DOHH2 (cell line): ENCODE data around the gene CARD8.

ENCODE experiments used
- H3F3A ChIP-seq: fragments of 200-600 bp; sonication (generic), shearing (Covaris generic); 2 replicates; pipeline ENCODE4 v1.6.0; 2016; ENCODE audit warnings: antibody characterized with exemption, mild to moderate bottlenecking; ENCODE audit not compliant: control insufficient read depth, insufficient read depth
- H3K27ac ChIP-seq: fragments of 200-600 bp; sonication (generic); 2 replicates; pipeline ENCODE4 v1.5.1; 2014; ENCODE audit warnings: low read depth, mild to moderate bottlenecking, low read length, moderate library complexity
- H3K27me3 ChIP-seq: fragments of 200-600 bp; sonication (generic); 2 replicates; pipeline ENCODE4 v1.6.1; 2014; ENCODE audit warnings: mild to moderate bottlenecking, low read length, mixed read lengths; ENCODE audit not compliant: control insufficient read depth
- H3K36me3 ChIP-seq: fragments of 200-600 bp; sonication (generic); 2 replicates; pipeline ENCODE4 v1.6.1; 2014; ENCODE audit warnings: mild to moderate bottlenecking, low read length, moderate library complexity, mixed read lengths; ENCODE audit not compliant: control insufficient read depth
- H3K4me1 ChIP-seq: fragments of 200-600 bp; sonication (generic); 2 replicates; pipeline ENCODE4 v1.6.1; 2014; ENCODE audit warnings: mild to moderate bottlenecking, low read length, mixed read lengths; ENCODE audit not compliant: control insufficient read depth
- H3K4me2 ChIP-seq: fragments of 200-600 bp; sonication (generic); 2 replicates; pipeline ENCODE4 v1.6.0; 2014; ENCODE audit warnings: mild to moderate bottlenecking, low read length, moderate library complexity
- H3K4me3 ChIP-seq: fragments of 200-600 bp; sonication (generic); 2 replicates; pipeline ENCODE4 v1.5.1; 2014; ENCODE audit warnings: mild to moderate bottlenecking, low read length, mixed read lengths
- H3K79me2 ChIP-seq: fragments of 200-600 bp; sonication (generic); 2 replicates; pipeline ENCODE4 v1.6.1; 2014; ENCODE audit warnings: mild to moderate bottlenecking, low read length, mixed read lengths; ENCODE audit not compliant: control insufficient read depth
- H3K9me2 ChIP-seq: fragments of 200-600 bp; sonication (generic); replicated peaks from 2 replicates; pipeline ENCODE4 v1.6.1; 2014; ENCODE audit warnings: mild to moderate bottlenecking, low read length, mixed read lengths; ENCODE audit not compliant: control insufficient read depth
- H3K9me3 ChIP-seq: fragments of 200-600 bp; sonication (generic); 2 replicates; pipeline ENCODE4 v1.6.1; 2014; ENCODE audit warnings: antibody characterized with exemption, low read length, mixed read lengths; ENCODE audit not compliant: control insufficient read depth, insufficient read depth
- H4K20me1 ChIP-seq: fragments of 200-600 bp; sonication (generic); 2 replicates; pipeline ENCODE4 v1.6.0; 2014; ENCODE audit warnings: low read depth, mild to moderate bottlenecking, antibody characterized with exemption, low read length, moderate library complexity; ENCODE audit not compliant: control insufficient read depth, insufficient read depth
- EZH2phosphoT487 ChIP-seq: fragments of 200-600 bp; sonication (generic); IDR thresholded peaks from 2 replicates; pipeline ENCODE4 v1.6.1; 2017; ENCODE audit warnings: borderline replicate concordance, mild to moderate bottlenecking, antibody characterized with exemption, low read length, moderate library complexity, mixed read lengths
- TF ChIP-seq, protein P1 (sequence below): fragments of 200-600 bp; sonication (generic); IDR thresholded peaks from one replicate; pipeline ENCODE4 v1.5.1; 2014; ENCODE audit warnings: antibody characterized with exemption, mild to moderate bottlenecking, low read depth, low read length; ENCODE audit not compliant: poor library complexity, severe bottlenecking

Gene CARD8

DNA sequence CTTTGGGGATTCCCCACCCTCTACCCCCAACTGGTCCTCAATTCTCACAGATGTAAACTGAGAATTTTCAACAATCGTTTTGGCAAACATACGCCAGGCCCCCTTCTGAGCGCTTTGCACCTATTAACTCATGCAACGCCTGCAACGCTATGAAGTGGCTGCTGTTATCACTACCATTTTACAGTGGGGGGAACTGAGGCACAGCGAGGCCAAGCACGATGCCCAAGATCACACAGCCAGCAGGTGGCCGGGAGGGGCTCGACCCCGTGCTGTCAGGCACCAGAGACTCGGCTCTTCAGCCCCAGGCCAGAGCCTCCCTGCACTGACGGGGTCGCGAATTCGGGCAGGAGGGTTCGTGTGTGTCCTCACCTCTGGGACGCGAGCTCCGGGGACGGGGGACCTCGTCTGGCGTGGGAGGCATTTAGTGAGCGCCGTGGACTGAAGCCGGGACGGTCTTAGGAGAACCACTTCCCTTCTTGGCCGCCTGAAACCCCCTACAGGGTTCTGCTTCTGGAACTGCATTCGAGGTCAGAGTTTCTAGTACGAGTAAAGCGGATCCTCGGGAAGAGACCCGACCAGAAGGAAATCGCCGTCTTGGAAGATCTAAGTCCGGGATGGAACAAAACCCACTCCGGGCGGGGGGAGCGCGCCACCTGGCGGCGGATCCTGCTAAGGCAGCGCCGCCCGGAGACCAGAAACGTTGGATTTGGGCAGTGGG is 35.2 kb upstream of the CARD8 start:
- Histone ChIP-seq H3K36me3 (no peaks in the 10 kb centered on the region), H3K9me3 (no peaks in the 10 kb centered on the region), H3K4me1 (peaks cover 5% of the 10 kb centered on the region), H3K79me2 (no peaks in the 10 kb centered on the region), H3F3A (no peaks in the 10 kb centered on the region), H3K4me2 (peak overlapping the region; percentile 90), H3K27me3 (peaks cover 12% of the 10 kb centered on the region), H3K4me3 (peak overlapping the region; percentile 70), H3K9me2 (no peaks in the 10 kb centered on the region), H4K20me1 (no peaks in the 10 kb centered on the region), H3K27ac (no peak overlapping the region)
- TF ChIP-seq EZH2phosphoT487 = no peak
- TF ChIP-seq, protein P1, sequence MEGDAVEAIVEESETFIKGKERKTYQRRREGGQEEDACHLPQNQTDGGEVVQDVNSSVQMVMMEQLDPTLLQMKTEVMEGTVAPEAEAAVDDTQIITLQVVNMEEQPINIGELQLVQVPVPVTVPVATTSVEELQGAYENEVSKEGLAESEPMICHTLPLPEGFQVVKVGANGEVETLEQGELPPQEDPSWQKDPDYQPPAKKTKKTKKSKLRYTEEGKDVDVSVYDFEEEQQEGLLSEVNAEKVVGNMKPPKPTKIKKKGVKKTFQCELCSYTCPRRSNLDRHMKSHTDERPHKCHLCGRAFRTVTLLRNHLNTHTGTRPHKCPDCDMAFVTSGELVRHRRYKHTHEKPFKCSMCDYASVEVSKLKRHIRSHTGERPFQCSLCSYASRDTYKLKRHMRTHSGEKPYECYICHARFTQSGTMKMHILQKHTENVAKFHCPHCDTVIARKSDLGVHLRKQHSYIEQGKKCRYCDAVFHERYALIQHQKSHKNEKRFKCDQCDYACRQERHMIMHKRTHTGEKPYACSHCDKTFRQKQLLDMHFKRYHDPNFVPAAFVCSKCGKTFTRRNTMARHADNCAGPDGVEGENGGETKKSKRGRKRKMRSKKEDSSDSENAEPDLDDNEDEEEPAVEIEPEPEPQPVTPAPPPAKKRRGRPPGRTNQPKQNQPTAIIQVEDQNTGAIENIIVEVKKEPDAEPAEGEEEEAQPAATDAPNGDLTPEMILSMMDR = peak; percentile 97

DNA sequence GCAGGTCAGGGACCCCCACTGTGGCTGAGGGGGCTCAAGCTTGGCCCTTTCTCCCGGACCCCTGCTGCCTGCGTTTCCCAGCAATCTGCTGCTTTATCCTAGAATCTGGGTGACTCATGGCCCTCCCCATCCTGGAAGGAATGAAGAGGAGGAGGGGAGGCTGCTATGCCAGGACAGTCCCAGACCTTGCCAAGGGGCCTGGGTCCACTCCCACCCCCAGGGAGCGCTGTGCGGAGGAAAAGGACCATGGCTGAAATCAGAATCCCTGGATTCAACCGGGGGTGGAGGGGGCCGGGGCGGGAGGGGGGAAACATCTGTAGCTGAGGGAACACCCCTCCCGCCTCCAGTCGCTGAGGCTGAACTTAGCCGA is 34.7 kb upstream of the CARD8 start:
- Histone ChIP-seq H3K79me2 (no peaks in the 10 kb centered on the region), H3K9me3 (no peaks in the 10 kb centered on the region), H3K27me3 (peaks cover 15% of the 10 kb centered on the region), H3K4me1 (peaks cover 5% of the 10 kb centered on the region), H3K36me3 (no peaks in the 10 kb centered on the region), H4K20me1 (no peaks in the 10 kb centered on the region), H3F3A (no peaks in the 10 kb centered on the region), H3K4me2 (no peak overlapping the region), H3K27ac (no peak overlapping the region), H3K4me3 (no peak overlapping the region), H3K9me2 (no peaks in the 10 kb centered on the region)
- TF ChIP-seq EZH2phosphoT487 = no peak
- TF ChIP-seq, protein P1 = no peak

DNA sequence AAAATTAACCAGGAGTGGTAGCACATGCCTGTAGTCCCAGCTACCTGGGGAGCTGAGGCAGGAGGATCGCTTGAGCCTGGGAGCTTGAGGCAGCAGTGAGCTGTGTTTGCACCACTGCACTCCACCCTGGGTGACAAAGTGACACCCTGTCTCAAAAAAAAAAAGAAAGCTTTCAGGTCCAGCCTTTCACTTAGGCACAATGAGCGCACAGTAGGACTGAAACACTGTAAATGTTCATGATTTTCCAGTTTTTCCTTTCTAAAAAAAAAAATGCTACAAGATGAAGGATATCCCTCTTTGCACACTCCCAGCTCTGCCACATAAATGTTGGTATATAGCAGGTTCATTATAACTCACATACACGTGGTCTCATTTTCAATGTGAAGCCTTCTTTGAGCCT is 32.0 kb upstream of the CARD8 start:
- H3K36me3 ChIP-seq = no peaks in the 10 kb centered on the region
- H3K4me3 ChIP-seq = no peak overlapping the region
- no peak overlapping the region for H3K27ac ChIP-seq
- H3K4me2 ChIP-seq = no peak overlapping the region
- H3K9me2 ChIP-seq = no peaks in the 10 kb centered on the region
- no peaks in the 10 kb centered on the region for H3F3A ChIP-seq
- H3K4me1 ChIP-seq = peaks cover 5% of the 10 kb centered on the region
- no peak for TF ChIP-seq EZH2phosphoT487
- TF ChIP-seq, protein P1 = no peak
- H3K9me3 ChIP-seq = no peaks in the 10 kb centered on the region
- H3K27me3 ChIP-seq = peaks cover 13% of the 10 kb centered on the region
- H4K20me1 ChIP-seq = no peaks in the 10 kb centered on the region
- H3K79me2 ChIP-seq = no peaks in the 10 kb centered on the region
